Keratinocyte (primary cell): ENCODE data around the gene ADAMTS2. TPM values are rescaled to one million over a fixed set of nuclear protein-coding genes. Genes with fewer than 3 reads are reported as not detected.

Experiments used
- DNase-seq: peaks from one replicate; pipeline ENCODE4 v3.0.0-alpha.2; 2011; ENCODE audit warnings: low read depth, missing footprints, low spot score
- FAIRE-seq: peaks from 2 replicates; lab custom pipeline; 2011; peaks lifted over from hg19 to GRCh38; lab: Jason Lieb, UNC
- H2AFZ ChIP-seq: 2 replicates; pipeline ENCODE4 v1.6.0; 2012; ENCODE audit warnings: low read length, control low read depth, inconsistent platforms; ENCODE audit not compliant: control insufficient read depth
- H3K27ac ChIP-seq: 2 replicates; pipeline ENCODE4 v1.5.1; 2011; ENCODE audit warnings: low read length; ENCODE audit not compliant: control insufficient read depth, insufficient read depth
- H3K27me3 ChIP-seq: 3 replicates; pipeline ENCODE4 v1.6.0; 2011; ENCODE audit warnings: low read length; ENCODE audit not compliant: control insufficient read depth, insufficient read depth; ENCODE audit errors: extremely low read depth
- H3K36me3 ChIP-seq, 2 experiments: 2 replicates in 1 of 2; 3 replicates in 1 of 2; pipeline ENCODE4 v1.5.1; 2011; ENCODE audit warnings: low read length in 2 of 2, mild to moderate bottlenecking in 1 of 2; ENCODE audit not compliant: control insufficient read depth in 2 of 2, insufficient read depth in 2 of 2; ENCODE audit errors: extremely low read depth in 1 of 2
- H3K4me1 ChIP-seq: 3 replicates; pipeline ENCODE4 v1.5.1; 2011; ENCODE audit warnings: low read length; ENCODE audit not compliant: control insufficient read depth, insufficient read depth; ENCODE audit errors: extremely low read depth
- H3K4me2 ChIP-seq: 3 replicates; pipeline ENCODE4 v1.6.0; 2011; ENCODE audit warnings: low read depth, low read length; ENCODE audit not compliant: control insufficient read depth, insufficient read depth; ENCODE audit errors: extremely low read depth
- H3K4me3 ChIP-seq, 3 experiments: fragments of 200-600 bp in 1 of 3; sonication (generic) in 1 of 3; 2 replicates in 2 of 3; 3 replicates in 1 of 3; pipeline ENCODE4 v1.5.1; 2011 to 2016; ENCODE audit warnings: low read length in 3 of 3, mild to moderate bottlenecking in 3 of 3, control low read depth in 2 of 3, inconsistent platforms in 1 of 3, low read depth in 1 of 3, mixed read lengths in 1 of 3, mixed run types in 1 of 3, moderate library complexity in 1 of 3; ENCODE audit not compliant: control insufficient read depth in 2 of 3, insufficient read depth in 2 of 3; ENCODE audit errors: extremely low read depth in 1 of 3
- H3K79me2 ChIP-seq: 2 replicates; pipeline ENCODE4 v1.6.0; 2012; ENCODE audit warnings: low read length; ENCODE audit not compliant: control insufficient read depth, insufficient read depth
- H3K9ac ChIP-seq: 3 replicates; pipeline ENCODE4 v1.6.0; 2011; ENCODE audit warnings: low read length; ENCODE audit not compliant: control insufficient read depth, insufficient read depth; ENCODE audit errors: extremely low read depth
- H3K9me1 ChIP-seq: 3 replicates; pipeline ENCODE4 v1.6.0; 2011; ENCODE audit warnings: low read length; ENCODE audit not compliant: control insufficient read depth, insufficient read depth; ENCODE audit errors: extremely low read depth
- H3K9me3 ChIP-seq: 2 replicates; pipeline ENCODE4 v1.5.1; 2012; ENCODE audit warnings: low read depth, low read length; ENCODE audit not compliant: control insufficient read depth
- H4K20me1 ChIP-seq: 3 replicates; pipeline ENCODE4 v1.6.0; 2011; ENCODE audit warnings: low read length; ENCODE audit not compliant: control insufficient read depth, insufficient read depth; ENCODE audit errors: extremely low read depth
- EZH2 ChIP-seq: IDR thresholded peaks from one replicate; pipeline ENCODE4 v1.6.1; 2012; ENCODE audit warnings: inconsistent platforms, mild to moderate bottlenecking, low read length, moderate library complexity
- dilution Hi-C: fragments of 300-500 bp; cut with MboI; formaldehyde crosslinking; loops from one replicate; pipeline ENCODE4 v1.7.0; 2020; ENCODE audit warnings: low sequenced_read_pairs; ENCODE audit not compliant: extremely low pct_ligation_motif_present
- polyA plus RNA-seq, 5 experiments: library from polyadenylated mRNA; depleted of rRNA in 3 of 5; stranded (reverse) in 3 of 5; stranded (forward) in 1 of 5; unstranded in 1 of 5; fragments of >200 nt; gene quantifications; 1 replicate in 1 of 5; 2 replicates in 3 of 5; 3 replicates in 1 of 5; pipeline versions ENCODE4 v1.2.1 to v1.2.3, GENCODE V29; 2011 to 2012; ENCODE audit warnings: missing spikeins in 2 of 5, low read depth in 1 of 5, low replicate concordance in 1 of 5
- TF ChIP-seq, protein P1 (sequence below), 3 experiments: IDR thresholded peaks in 1 of 3; conservative IDR thresholded peaks in 1 of 3; optimal IDR thresholded peaks in 1 of 3; 2 replicates in 2 of 3; 3 replicates in 1 of 3; pipeline versions ENCODE3 to v1.5.1; 2011; ENCODE audit warnings: low read length in 3 of 3, mild to moderate bottlenecking in 3 of 3, moderate library complexity in 2 of 3, control low read depth in 1 of 3, inconsistent platforms in 1 of 3; ENCODE audit not compliant: insufficient read depth in 2 of 3; ENCODE audit errors: extremely low read depth in 1 of 3

Gene ADAMTS2
- polyA plus RNA-seq, 1 donor (not counting 4 experiments of a cell fraction or from before 2014, with no cell fraction given), result not detected

DNA sequence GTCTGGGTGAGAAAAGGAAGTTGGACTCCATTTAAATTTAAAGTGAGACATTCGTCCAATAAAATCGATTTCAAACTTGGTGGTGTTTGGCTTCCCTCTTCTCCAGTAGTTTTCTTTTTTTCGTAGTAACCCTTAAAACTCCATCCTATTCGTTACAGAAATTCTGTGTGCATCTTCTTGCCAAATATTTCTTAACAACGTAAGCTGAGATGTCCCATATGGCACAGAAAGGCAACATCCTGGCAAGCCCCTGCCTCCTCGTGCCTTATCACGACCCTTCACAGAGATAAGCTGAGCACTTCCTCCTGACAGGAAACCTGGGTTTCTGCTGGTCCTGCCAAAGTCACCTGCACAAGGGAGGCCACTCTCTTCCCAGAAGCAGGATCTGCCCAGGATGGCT is 11.8 kb upstream of the ADAMTS2 start:
- Histone ChIP-seq H3K4me1 (no peaks in the 10 kb centered on the region), H3K9me3 (peaks cover 2% of the 10 kb centered on the region), H3K27ac (no peak overlapping the region), H3K9me1 (no peaks in the 10 kb centered on the region), H3K36me3 (no peaks in the 10 kb centered on the region), H3K4me3 (no peak overlapping the region), H4K20me1 (no peaks in the 10 kb centered on the region), H3K79me2 (no peaks in the 10 kb centered on the region), H2AFZ (no peak overlapping the region), H3K9ac (no peak overlapping the region), H3K27me3 (no peaks in the 10 kb centered on the region), H3K4me2 (no peak overlapping the region)
- DNase-seq, result no peak
- no peak for FAIRE-seq
- TF ChIP-seq, protein P1, sequence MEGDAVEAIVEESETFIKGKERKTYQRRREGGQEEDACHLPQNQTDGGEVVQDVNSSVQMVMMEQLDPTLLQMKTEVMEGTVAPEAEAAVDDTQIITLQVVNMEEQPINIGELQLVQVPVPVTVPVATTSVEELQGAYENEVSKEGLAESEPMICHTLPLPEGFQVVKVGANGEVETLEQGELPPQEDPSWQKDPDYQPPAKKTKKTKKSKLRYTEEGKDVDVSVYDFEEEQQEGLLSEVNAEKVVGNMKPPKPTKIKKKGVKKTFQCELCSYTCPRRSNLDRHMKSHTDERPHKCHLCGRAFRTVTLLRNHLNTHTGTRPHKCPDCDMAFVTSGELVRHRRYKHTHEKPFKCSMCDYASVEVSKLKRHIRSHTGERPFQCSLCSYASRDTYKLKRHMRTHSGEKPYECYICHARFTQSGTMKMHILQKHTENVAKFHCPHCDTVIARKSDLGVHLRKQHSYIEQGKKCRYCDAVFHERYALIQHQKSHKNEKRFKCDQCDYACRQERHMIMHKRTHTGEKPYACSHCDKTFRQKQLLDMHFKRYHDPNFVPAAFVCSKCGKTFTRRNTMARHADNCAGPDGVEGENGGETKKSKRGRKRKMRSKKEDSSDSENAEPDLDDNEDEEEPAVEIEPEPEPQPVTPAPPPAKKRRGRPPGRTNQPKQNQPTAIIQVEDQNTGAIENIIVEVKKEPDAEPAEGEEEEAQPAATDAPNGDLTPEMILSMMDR (optimal IDR thresholded peaks at IDR 0.05 in 1 of 3, IDR thresholded peaks at IDR 0.05 in 1 of 3, conservative IDR thresholded peaks at IDR 0.05 in 1 of 3; ENCODE audit: extremely low read depth in 1 of 3, insufficient read depth in 2 of 3, low read length in 3 of 3), result no peak
- no peak for TF ChIP-seq EZH2
- dilution Hi-C loops, result no loop called here

DNA sequence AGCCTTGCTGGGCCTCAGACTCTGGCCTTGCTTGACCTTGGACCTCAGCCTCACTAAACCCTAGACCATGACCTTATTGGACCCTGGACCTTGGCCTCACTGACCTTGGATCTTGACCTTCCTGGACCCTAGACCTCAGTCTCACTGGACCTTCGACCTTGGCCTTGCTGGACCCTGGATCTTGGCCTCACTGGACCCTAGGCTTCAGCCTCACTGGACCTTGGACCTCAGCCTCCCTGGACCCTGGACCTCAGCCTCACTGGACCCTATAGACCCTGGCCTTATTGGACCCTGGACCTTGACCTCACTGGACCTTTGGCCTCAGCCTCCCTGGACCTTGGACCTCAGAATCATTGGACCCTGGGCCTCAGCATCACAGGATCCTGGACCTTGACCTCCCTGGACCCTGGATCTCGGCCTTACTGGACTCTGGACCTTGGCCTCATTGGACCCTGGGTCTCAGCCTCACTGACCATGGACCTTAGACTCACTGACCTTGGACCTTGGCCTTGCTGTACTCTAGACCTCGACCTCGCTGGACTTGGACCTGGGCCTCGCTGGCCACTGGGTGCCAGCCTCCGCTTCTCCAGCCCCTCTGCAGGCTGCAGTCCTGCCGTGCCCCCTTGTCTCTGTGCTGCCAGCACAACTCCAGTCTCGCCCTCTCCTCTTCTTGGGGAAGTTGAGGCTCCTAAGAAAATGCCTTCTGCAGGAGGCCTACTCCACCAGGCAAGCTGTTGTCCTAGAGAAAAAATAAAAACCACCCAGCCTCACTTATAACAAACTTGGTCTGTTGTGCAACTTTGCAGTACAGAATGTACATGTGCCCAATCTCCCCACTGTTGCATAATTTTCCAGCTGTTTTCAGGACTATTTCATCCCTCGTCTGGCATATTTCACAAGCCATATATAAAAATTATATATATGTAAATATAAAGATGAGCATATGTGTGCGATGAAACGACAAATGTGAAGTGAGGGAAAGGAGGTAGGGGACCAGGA is 11.0 kb upstream of the ADAMTS2 start:
- Histone ChIP-seq H3K79me2 (no peaks in the 10 kb centered on the region), H3K9me1 (no peaks in the 10 kb centered on the region), H3K9ac (no peak overlapping the region), H3K4me2 (no peak overlapping the region), H3K27ac (no peak overlapping the region), H4K20me1 (no peaks in the 10 kb centered on the region), H3K9me3 (peaks cover 2% of the 10 kb centered on the region), H3K36me3 (no peaks in the 10 kb centered on the region), H3K4me3 (no peak overlapping the region), H2AFZ (no peak overlapping the region), H3K4me1 (no peaks in the 10 kb centered on the region), H3K27me3 (no peaks in the 10 kb centered on the region)
- no peak for TF ChIP-seq EZH2
- TF ChIP-seq, protein P1 (optimal IDR thresholded peaks at IDR 0.05 in 1 of 3, IDR thresholded peaks at IDR 0.05 in 1 of 3, conservative IDR thresholded peaks at IDR 0.05 in 1 of 3; ENCODE audit: extremely low read depth in 1 of 3, insufficient read depth in 2 of 3, low read length in 3 of 3), result no peak
- DNase-seq (no peak), FAIRE-seq (no peak)
- dilution Hi-C loops, result no loop called here
